Ovary (tissue), 9 donors: ENCODE measurements around the gene NLGN4Y. TPM values are rescaled to one million over a fixed set of nuclear protein-coding genes. Genes with fewer than 3 reads are reported as not detected.

Source experiments
- DNase-seq, 5 donors: peaks; one replicate each; pipeline ENCODE4 v3.0.0-alpha.2; 2019 to 2020
- H3K27ac ChIP-seq, 2 donors: fragments of 200-600 bp; one replicate each; pipeline versions ENCODE4 v1.5.1 to v1.8.0; 2019 to 2022
- H3K27me3 ChIP-seq: fragments of 200-600 bp; one replicate; pipeline ENCODE4 v1.8.0; 2022
- H3K36me3 ChIP-seq: fragments of 200-600 bp; sonication (generic); one replicate; pipeline ENCODE4 v1.5.1; 2019
- H3K4me1 ChIP-seq: one replicate; pipeline ENCODE4 v1.8.1; 2013; ENCODE audit warnings: mild to moderate bottlenecking, moderate library complexity; ENCODE audit not compliant: insufficient read depth
- H3K4me3 ChIP-seq: fragments of 200-600 bp; sonication (generic); one replicate; pipeline ENCODE4 v1.5.1; 2017
- H3K9me3 ChIP-seq, 2 donors: fragments of 200-600 bp in 1 of 2; sonication (generic) in 1 of 2; one replicate each; pipeline versions ENCODE4 v1.5.1 to v1.8.1; 2013 to 2019; ENCODE audit warnings: mild to moderate bottlenecking in 1 of 2, moderate library complexity in 1 of 2
- CTCF ChIP-seq, 3 donors: fragments of 450-650 bp in 2 of 3; fragments of 200-600 bp in 1 of 3; IDR thresholded peaks; one replicate each; pipeline versions ENCODE4 v1.5.1 to v1.8.0; 2016 to 2022; ENCODE audit warnings: antibody characterized with exemption in 3 of 3, mild to moderate bottlenecking in 1 of 3
- EP300 ChIP-seq: sonication (generic); formaldehyde crosslinking; IDR thresholded peaks from one replicate; pipeline ENCODE4 v1.6.1; 2017; ENCODE audit warnings: antibody characterized with exemption
- POLR2A ChIP-seq: fragments of 450-650 bp; IDR thresholded peaks from one replicate; pipeline ENCODE4 v1.6.1; 2017; ENCODE audit warnings: antibody characterized with exemption, mild to moderate bottlenecking, moderate library complexity
- WGBS, 3 donors: extraction: QIAGEN DNeasy Blood & Tissue Kit in 1 of 3; methylation state at CpG; one replicate each; pipeline versions ENCODE4 v1.1.5 to v1.1.7; 2013 to 2017; 5-methylcytosine and 5-hydroxymethylcytosine counted together
- intact Hi-C, 4 donors: fragments of 100-400 bp; cut with DNase I; formaldehyde crosslinking; loops; one replicate each; pipeline versions ENCODE4 v1.11.0 to v1.15.1; 2022 to 2023
- polyA plus RNA-seq, 2 donors: library from polyadenylated mRNA; stranded (reverse); fragments of 200-250 nt in 1 of 2; fragments of 350-450 nt in 1 of 2; fragmentation: Illumina TruSeq in 1 of 2; extraction: RNeasy Lipid Tissue Mini Kit (QIAGEN cat#74804) in 1 of 2; gene quantifications; one replicate each; pipeline ENCODE4 v1.2.3, GENCODE V29; 2013 to 2014
- total RNA-seq, 7 donors: library from RNA; depleted of rRNA in 2 of 7; stranded (reverse); fragments of >200 nt in 2 of 7; fragmentation: NEBNext Ultra II Directional in 3 of 7; extraction: Animal tissue kit (Norgen Biotek cat#: 25700) in 3 of 7; gene quantifications; one replicate each; pipeline versions ENCODE4 v1.1.0 to v1.2.4, GENCODE V29; 2016 to 2023
- donor health status: DM: no; HTN: no; CAD: no; lungs with moderate emphysema.
- donor health status: DM: no; HTN: no; CAD: no.
- donor health status: Bipolar disorder and iron deficiency.
- donor health status: DM: yes; HTN: yes; CAD: no.
- donor health status: DM: no; HTN: no; CAD: no.
- donor health status: DM: yes; HTN: yes; CAD: no.

Gene NLGN4Y
- total and polyA plus RNA-seq, 9 donors: 0.15 to 0.88 (median 0.23) TPM; not detected in 6

- Histone ChIP-seq H3K27me3 (no peaks in the 10 kb centered on the region), H3K27ac (no peak overlapping the region), H3K9me3 (no peaks in the 10 kb centered on the region), H3K4me1 (no peaks in the 10 kb centered on the region), H3K4me3 (no peak overlapping the region), H3K36me3 (no peaks in the 10 kb centered on the region)
- no CpG with 5 or more reads among the region's 1 CpG for WGBS, 3 donors
- intact Hi-C loops: no loop called here
- TF ChIP-seq CTCF (IDR thresholded peaks at IDR 0.05) (no peak), POLR2A (no peak), EP300 (no peak)
- no peak for DNase-seq
Observed at GRCh38 chrY:14679181-14679580, 154.9 kb downstream of the NLGN4Y start.

GRCh38 chrY:14694543-14694942 is 170.2 kb downstream of the NLGN4Y start:
- intact Hi-C loops: no loop called here
- Histone ChIP-seq H3K4me1 (no peaks in the 10 kb centered on the region), H3K9me3 (no peaks in the 10 kb centered on the region)

DNA sequence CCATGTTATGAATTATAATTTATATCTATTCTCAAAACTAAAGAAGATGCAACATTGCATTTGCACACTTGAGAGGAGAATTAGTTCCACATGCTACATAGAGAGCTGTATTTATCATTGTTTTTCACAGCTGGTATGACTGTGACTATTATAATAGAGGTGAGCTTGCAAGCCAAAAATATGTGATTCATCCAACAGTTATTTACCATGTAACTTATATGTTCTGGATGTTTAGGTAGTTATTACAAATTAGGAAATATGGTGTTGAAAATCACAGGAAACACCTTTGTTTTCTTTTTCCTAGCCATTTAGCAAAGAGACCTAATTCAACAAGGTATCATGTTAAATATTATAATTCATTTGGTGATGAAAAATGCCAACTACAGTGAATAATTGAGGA is 183.8 kb downstream of the NLGN4Y start:
- no peak overlapping the region for H3K27ac ChIP-seq
- H3K4me1 ChIP-seq: no peaks in the 10 kb centered on the region
- no peak for TF ChIP-seq CTCF (IDR thresholded peaks at IDR 0.05)
- intact Hi-C loops: no loop called here
- no peak overlapping the region for H3K4me3 ChIP-seq
- H3K36me3 ChIP-seq: no peaks in the 10 kb centered on the region
- no peaks in the 10 kb centered on the region for H3K9me3 ChIP-seq
- no peaks in the 10 kb centered on the region for H3K27me3 ChIP-seq
- no peak for DNase-seq

More at GRCh38 chrY:14694543-14694942, 170.2 kb downstream of the NLGN4Y start:
- TF ChIP-seq EP300: no peak
- no peak for TF ChIP-seq POLR2A
- no peak for TF ChIP-seq CTCF (IDR thresholded peaks at IDR 0.05)
- Histone ChIP-seq H3K4me3 (no peak overlapping the region), H3K27ac (no peak overlapping the region), H3K36me3 (no peaks in the 10 kb centered on the region), H3K27me3 (no peaks in the 10 kb centered on the region)
- DNase-seq: no peak

GRCh38 chrY:14741596-14741995 is 217.3 kb downstream of the NLGN4Y start:
- DNase-seq: no peak
- no peaks in the 10 kb centered on the region for H3K27me3 ChIP-seq
- intact Hi-C loops: no loop called here
- no CpG with 5 or more reads among the region's 1 CpG for WGBS, 3 donors
- H3K9me3 ChIP-seq: no peaks in the 10 kb centered on the region
- no peak for TF ChIP-seq POLR2A
- TF ChIP-seq CTCF (IDR thresholded peaks at IDR 0.05): no peak
- no peak for TF ChIP-seq EP300
- H3K4me1 ChIP-seq: no peaks in the 10 kb centered on the region
- H3K4me3 ChIP-seq: no peak overlapping the region
- no peak overlapping the region for H3K27ac ChIP-seq
- H3K36me3 ChIP-seq: no peaks in the 10 kb centered on the region

DNA sequence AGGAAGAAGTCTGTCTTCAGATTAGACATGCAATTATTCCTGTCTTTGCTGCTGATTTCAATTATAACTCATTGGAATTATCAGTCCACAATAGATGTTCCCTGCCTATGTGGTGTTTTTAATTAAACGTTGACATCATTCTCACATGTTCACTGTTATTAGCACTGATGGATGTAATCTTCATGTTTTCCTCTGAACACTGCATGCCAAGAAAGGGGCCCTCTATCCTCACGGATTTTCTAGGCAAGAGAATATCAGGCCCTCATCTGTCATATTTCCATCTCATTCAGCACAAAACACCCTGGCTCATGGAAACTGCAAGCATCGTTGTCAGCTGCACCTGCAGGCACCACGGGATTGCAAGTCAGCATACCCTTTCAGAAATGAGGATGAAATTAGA is 224.0 kb downstream of the NLGN4Y start:
- intact Hi-C loops: no loop called here
- H3K4me3 ChIP-seq: no peak overlapping the region
- TF ChIP-seq POLR2A: no peak
- TF ChIP-seq CTCF (IDR thresholded peaks at IDR 0.05): no peak
- no peak for TF ChIP-seq EP300
- DNase-seq: no peak
- H3K27me3 ChIP-seq: no peaks in the 10 kb centered on the region
- H3K36me3 ChIP-seq: no peaks in the 10 kb centered on the region
- H3K4me1 ChIP-seq: no peaks in the 10 kb centered on the region
- no CpG with 5 or more reads among the region's 4 CpGs for WGBS, 3 donors
- no peaks in the 10 kb centered on the region for H3K9me3 ChIP-seq
- no peak overlapping the region for H3K27ac ChIP-seq
